Immature natural killer cell (primary cell): ENCODE measurements around the gene CARS1. TPM values are rescaled to one million over a fixed set of nuclear protein-coding genes. Genes with fewer than 3 reads are reported as not detected.

ENCODE experiments used
- DNase-seq, 3 donors: peaks; one replicate each; pipeline ENCODE4 v3.0.0; 2022; ENCODE audit warnings: mixed read lengths in 1 of 3
- H3K27ac Mint-ChIP-seq, 6 donors: one replicate each; pipeline ENCODE4 v1.8.0; 2020; ENCODE audit warnings: mixed read lengths in 6 of 6, mild to moderate bottlenecking in 5 of 6, inconsistent platforms in 4 of 6, moderate library complexity in 3 of 6
- H3K27me3 Mint-ChIP-seq, 3 donors: one replicate each; pipeline ENCODE4 v1.8.0; 2020 to 2021; ENCODE audit warnings: low read depth in 3 of 3, mild to moderate bottlenecking in 3 of 3, mixed read lengths in 3 of 3, moderate library complexity in 3 of 3, inconsistent platforms in 1 of 3
- H3K36me3 Mint-ChIP-seq, 3 donors: one replicate each; pipeline ENCODE4 v1.8.0; 2020; ENCODE audit warnings: mixed read lengths in 3 of 3, inconsistent platforms in 2 of 3, mild to moderate bottlenecking in 2 of 3
- H3K4me1 Mint-ChIP-seq, 2 donors: one replicate each; pipeline ENCODE4 v1.8.0; 2020; ENCODE audit warnings: inconsistent platforms in 2 of 2, mild to moderate bottlenecking in 2 of 2, mixed read lengths in 2 of 2, moderate library complexity in 1 of 2
- H3K4me3 Mint-ChIP-seq, 5 donors: one replicate each; pipeline ENCODE4 v1.8.0; 2020; ENCODE audit warnings: mild to moderate bottlenecking in 5 of 5, mixed read lengths in 5 of 5, inconsistent platforms in 3 of 5, moderate library complexity in 3 of 5
- H3K9me3 Mint-ChIP-seq, 6 donors: one replicate each; pipeline ENCODE4 v1.8.0; 2020; ENCODE audit warnings: mild to moderate bottlenecking in 6 of 6, mixed read lengths in 6 of 6, inconsistent platforms in 4 of 6, moderate library complexity in 3 of 6
- polyA plus RNA-seq, 3 donors: library from polyadenylated mRNA; unstranded; fragments of 300-500 nt; fragmentation: Illumina TruSeq; gene quantifications; one replicate each; pipeline ENCODE4 v1.2.3, GENCODE V29; 2021

CARS1 gene
- polyA plus RNA-seq, 3 donors from 2014 or later: 32.6 to 48.9 (median 44.2) TPM

DNA sequence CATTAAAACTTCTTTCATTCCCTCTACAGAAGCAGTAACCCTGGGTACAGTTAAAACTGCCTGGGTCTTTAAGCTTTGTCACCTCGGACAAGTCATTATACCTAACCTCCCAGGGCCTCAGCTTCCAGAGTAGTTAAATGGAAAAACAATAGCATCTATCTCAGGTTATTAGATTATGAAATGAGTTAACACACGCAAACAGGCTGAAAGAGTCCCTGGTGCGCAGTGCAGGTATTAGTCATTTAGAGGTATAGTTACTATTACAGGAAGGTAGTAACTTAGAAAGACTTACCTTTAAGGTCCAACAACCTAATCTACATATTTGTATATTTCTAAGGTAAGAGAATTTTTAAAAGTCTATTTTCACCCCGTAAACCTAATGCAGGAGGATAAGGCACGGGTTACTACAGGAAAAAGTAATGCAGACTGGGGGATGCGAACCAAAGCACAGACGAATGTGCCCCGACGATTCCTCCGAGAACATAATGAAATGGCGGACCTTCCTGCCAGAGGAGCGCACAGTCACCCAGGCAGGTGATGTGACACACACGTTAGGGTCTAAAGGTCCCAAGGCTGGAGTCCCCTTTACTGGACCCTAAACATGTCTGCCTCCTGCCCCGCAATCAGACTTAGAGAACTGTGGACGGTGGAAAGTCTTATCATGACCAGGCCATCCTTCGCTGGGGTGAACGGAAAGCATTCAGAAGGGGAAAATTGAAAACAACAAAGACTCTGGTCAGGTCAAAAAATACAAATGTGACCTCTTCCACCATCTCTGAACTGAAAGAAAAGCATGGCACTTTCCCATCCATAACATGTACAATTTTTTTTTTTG, 66.4 kb downstream of the CARS1 start:
- Mint-ChIP-seq H3K27ac (peak overlapping the region; percentile 83 to 98 (median 98)), H3K9me3 (no peaks in the 10 kb centered on the region), H3K4me3 (peak overlapping the region; percentile 94 to 100 (median 97)), H3K4me1 (peaks cover 53 to 58% of the 10 kb centered on the region in 2 donors), H3K27me3 (peaks cover 11 to 12% (median 12%) of the 10 kb centered on the region in 3 donors), H3K36me3 (no peaks in the 10 kb centered on the region)
- DNase-seq: peak in 1 of 3 donors; percentile 10

DNA sequence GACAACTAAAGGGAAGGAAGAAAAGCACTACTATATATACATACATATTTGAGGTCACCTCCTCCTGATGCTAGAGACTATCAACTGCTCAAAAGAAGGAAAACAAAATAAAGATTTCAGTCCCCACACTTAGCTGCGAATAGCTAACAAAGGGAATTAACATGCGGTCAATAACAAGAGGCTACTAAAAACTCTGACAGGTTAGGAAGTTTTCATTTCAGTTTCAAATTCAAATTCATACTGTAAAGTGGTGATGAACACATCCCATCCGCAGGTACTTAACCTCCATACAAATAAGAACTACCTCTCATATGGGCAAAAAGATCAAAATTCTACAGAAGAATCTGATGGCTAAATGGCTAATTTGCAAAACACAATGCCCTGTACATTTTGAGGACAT, 67.7 kb downstream of the CARS1 start:
- Mint-ChIP-seq H3K9me3 (no peaks in the 10 kb centered on the region), H3K4me3 (peak overlapping the region; percentile 94 to 100 (median 97)), H3K27ac (peak overlapping the region; percentile 83 to 98 (median 98)), H3K4me1 (peaks cover 63 to 64% of the 10 kb centered on the region in 2 donors), H3K27me3 (peaks cover 11 to 12% (median 12%) of the 10 kb centered on the region in 3 donors), H3K36me3 (peaks cover 0 to 2% (median 1%) of the 10 kb centered on the region in 3 donors)
- DNase-seq: peak; percentile 14 to 28 (median 23)

DNA sequence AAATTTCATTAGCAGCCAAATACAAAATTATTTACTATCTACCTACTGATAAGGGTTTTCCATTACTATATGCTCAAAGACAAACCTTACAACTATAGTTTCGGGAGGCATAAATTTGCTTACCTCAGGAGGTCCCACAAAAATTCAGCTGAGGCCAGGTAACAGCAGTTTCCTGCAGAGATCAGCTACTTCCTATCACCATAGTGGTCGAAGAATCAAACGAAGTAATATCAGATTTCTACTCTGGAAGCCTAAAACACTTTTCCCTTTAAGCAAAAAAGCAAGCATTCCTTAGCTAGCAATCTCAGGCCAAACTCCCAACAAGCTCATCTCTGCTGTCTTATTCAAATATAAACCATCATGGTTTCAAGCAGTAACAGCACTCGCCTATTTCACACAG, 68.2 kb downstream of the CARS1 start:
- peaks cover 67 to 69% of the 10 kb centered on the region in 2 donors for H3K4me1 Mint-ChIP-seq
- H3K4me3 Mint-ChIP-seq: peak overlapping the region; percentile 94 to 100 (median 97)
- no peaks in the 10 kb centered on the region for H3K9me3 Mint-ChIP-seq
- peak in 1 of 3 donors; percentile 2 for DNase-seq
- H3K27me3 Mint-ChIP-seq: peaks cover 11 to 12% (median 12%) of the 10 kb centered on the region in 3 donors
- peaks cover 0 to 4% (median 3%) of the 10 kb centered on the region in 3 donors for H3K36me3 Mint-ChIP-seq
- H3K27ac Mint-ChIP-seq: peak overlapping the region; percentile 83 to 98 (median 98)

DNA sequence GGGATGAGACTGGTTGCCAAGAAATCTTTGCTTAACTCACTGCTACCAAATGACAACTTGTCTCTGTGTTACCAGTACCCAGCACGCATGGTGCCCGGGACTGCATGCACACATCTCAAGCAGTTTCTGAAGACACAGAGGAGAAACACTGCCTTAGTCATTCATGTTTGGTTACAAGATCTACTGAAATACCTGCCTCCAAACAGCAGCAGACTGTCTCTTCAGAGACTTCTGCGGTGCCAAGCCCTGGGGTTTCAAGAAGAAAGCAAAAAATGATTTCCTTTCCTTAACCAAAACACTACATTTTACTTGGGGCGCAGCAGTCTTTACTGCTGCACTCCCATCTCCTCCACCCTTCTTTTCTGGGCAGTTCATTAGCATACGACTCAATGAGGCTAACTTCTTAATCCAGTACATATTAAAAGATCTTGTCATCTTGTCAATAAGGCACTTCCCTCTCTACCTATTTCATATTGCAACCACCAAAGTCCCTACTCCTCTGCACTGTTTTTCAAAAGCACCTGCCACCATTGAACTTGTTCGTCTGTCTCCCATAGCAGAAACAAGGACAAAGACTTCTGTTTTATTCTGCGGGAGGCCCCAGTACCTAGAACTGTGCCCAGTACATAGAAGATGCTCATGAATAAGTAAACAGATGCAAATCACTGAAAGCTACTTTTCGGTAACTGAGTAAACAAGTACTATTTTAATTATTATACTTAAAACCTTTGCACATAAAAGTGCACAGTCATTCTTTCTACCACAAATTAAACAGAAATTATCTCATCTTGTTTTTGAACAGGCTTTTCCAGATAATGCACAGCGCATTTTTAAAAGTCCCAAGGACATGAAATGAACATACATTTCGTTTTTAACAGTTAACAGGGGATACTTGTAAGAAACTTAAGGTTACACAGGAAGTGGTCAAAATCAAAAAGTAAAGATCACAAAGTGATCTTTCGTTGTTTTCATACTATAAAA, 69.1 kb downstream of the CARS1 start:
- peaks cover 73 to 78% of the 10 kb centered on the region in 2 donors for H3K4me1 Mint-ChIP-seq
- DNase-seq: peak in 1 of 3 donors; percentile 14
- H3K36me3 Mint-ChIP-seq: peaks cover 0 to 4% (median 3%) of the 10 kb centered on the region in 3 donors
- H3K4me3 Mint-ChIP-seq: peak overlapping the region; percentile 94 to 100 (median 97)
- peak overlapping the region; percentile 83 to 98 (median 98) for H3K27ac Mint-ChIP-seq
- no peaks in the 10 kb centered on the region for H3K9me3 Mint-ChIP-seq
- peaks cover 9 to 12% (median 11%) of the 10 kb centered on the region in 3 donors for H3K27me3 Mint-ChIP-seq

DNA sequence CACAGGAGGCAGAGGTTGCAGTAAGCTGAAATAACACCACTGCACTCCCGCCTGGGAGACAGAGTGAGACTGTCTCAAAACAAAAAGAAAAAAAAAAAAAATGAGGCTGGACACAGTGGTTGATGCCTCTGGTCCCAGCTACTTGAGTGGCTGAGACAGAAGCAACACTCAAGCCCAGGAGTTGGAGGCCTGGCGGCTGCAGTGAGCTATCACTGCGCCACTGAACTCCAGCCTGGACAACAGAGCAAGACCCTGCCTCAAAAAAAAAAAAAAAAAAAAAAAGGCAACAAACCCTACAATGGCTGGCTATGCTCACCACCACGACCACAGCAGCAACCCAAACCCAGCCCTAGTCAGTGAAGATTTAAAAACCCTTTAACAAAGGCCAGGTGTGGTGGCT, 73.3 kb downstream of the CARS1 start:
- Mint-ChIP-seq H3K27ac (peak overlapping the region in 4 of 6 donors; percentile 53 to 85 (median 72)), H3K4me3 (no peak overlapping the region), H3K4me1 (peaks cover 66 to 78% of the 10 kb centered on the region in 2 donors), H3K27me3 (no peaks in the 10 kb centered on the region), H3K9me3 (no peaks in the 10 kb centered on the region), H3K36me3 (peaks cover under 1 to 4% (median 3%) of the 10 kb centered on the region in 3 donors)
- no peak for DNase-seq

DNA sequence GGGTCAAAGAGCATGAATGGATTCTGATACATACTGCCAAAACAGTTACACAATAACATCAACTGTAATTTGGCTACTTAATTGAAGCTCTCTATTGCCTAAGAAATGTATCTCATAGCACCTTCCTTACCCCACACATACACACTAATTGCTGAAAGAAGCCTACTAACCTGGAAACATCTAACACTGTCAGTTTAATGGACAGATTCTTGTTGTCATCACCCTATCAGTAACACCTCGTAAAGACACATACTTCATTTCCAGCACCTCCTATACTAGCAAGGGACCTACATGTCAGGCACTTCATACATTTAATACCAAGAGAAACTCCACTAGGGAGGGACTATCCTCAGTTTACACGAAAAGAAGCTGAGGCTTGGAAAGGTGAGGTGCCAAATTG, 75.0 kb downstream of the CARS1 start:
- H3K9me3 Mint-ChIP-seq: no peaks in the 10 kb centered on the region
- H3K27ac Mint-ChIP-seq: peak overlapping the region; percentile 6 to 79 (median 30)
- peaks cover 4 to 12% (median 9%) of the 10 kb centered on the region in 3 donors for H3K36me3 Mint-ChIP-seq
- H3K27me3 Mint-ChIP-seq: peaks cover 0 to 2% (median 0%) of the 10 kb centered on the region in 3 donors
- H3K4me1 Mint-ChIP-seq: peaks cover 54 to 72% of the 10 kb centered on the region in 2 donors
- no peak for DNase-seq
- H3K4me3 Mint-ChIP-seq: peak overlapping the region in 2 of 5 donors; percentile 9 to 33

DNA sequence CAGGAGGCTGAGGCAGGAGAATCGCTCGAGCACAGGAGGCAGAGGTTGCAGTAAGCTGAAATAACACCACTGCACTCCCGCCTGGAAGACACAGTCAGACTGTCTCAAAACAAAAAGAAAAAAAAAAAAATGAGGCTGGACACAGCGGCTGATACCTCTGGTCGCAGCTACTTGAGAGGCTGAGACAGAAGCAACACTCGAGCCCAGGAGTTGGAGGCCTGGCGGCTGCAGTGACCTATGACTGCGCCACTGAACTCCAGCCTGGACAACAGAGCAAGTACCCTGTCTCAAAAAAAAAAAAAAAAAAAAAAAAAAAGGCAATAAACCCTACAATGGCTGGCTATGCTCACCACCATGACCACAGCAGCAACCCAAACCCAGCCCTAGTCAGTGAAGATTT, 76.1 kb downstream of the CARS1 start:
- Mint-ChIP-seq H3K9me3 (no peaks in the 10 kb centered on the region), H3K4me1 (peaks cover 53 to 75% of the 10 kb centered on the region in 2 donors), H3K4me3 (no peak overlapping the region), H3K27me3 (peaks cover 0 to 2% (median 0%) of the 10 kb centered on the region in 3 donors), H3K36me3 (peaks cover 4 to 21% (median 9%) of the 10 kb centered on the region in 3 donors), H3K27ac (peak overlapping the region in 1 of 6 donors; percentile 25)
- no peak for DNase-seq

DNA sequence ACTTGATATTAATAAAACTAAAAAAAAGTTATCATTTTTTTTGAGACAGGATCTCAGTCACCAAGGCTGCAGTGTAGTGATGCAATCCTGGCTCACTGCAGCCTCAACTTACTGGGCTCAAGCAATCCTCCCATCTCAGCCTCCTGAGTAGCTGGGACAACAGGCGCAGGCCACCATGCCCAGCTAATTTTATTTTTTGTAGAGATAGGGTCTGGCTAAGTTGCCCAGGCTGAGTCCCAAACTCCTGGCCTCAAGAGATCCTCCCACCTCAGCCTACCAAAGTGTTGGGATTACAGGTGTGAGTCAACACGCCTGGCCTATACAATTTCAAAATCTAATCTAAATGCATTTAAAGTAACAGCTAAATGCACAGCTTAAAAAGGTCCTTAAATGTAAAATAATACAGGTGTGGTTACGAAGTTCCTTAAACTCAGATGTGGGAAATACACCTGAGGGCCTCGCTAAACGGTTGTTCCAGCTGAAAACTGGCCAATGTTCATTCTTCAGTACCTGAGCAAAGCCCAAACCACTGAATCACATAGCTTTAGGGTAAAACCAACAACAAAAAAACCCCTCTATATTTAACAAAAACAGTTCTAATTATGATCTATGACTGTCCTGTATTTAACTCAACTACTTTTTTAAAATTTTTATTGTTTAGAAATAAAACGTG, 76.9 kb downstream of the CARS1 start:
- DNase-seq: no peak
- H3K4me3 Mint-ChIP-seq: no peak overlapping the region
- no peaks in the 10 kb centered on the region for H3K9me3 Mint-ChIP-seq
- H3K4me1 Mint-ChIP-seq: peaks cover 51 to 76% of the 10 kb centered on the region in 2 donors
- H3K27ac Mint-ChIP-seq: no peak overlapping the region
- H3K36me3 Mint-ChIP-seq: peaks cover 4 to 25% (median 9%) of the 10 kb centered on the region in 3 donors
- peaks cover 0 to 2% (median 0%) of the 10 kb centered on the region in 3 donors for H3K27me3 Mint-ChIP-seq

DNA sequence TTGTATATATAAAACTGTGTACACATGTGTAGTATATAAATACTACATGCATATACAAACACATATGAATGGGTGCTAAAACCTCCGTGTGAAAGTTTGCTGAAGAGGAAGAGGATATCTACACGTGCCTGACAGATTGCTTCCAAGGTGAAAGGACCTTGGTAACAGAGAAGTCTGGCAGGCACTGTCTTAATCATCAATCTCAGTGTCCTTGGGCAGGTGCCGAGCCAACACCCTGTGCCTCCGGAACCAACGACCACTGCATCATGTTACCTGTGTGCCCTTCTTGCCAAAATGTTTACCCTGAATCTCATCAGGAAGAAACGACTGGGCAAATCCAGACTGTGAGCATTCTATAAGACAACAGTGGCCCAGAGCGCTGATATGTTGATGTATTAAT, 80.1 kb downstream of the CARS1 start:
- Mint-ChIP-seq H3K36me3 (peaks cover 7 to 32% (median 9%) of the 10 kb centered on the region in 3 donors), H3K4me3 (no peak overlapping the region), H3K9me3 (no peaks in the 10 kb centered on the region), H3K4me1 (peaks cover 30 to 58% of the 10 kb centered on the region in 2 donors), H3K27ac (peak overlapping the region in 2 of 6 donors; percentile 16 to 77), H3K27me3 (peaks cover 0 to 2% (median 0%) of the 10 kb centered on the region in 3 donors)
- no peak for DNase-seq

DNA sequence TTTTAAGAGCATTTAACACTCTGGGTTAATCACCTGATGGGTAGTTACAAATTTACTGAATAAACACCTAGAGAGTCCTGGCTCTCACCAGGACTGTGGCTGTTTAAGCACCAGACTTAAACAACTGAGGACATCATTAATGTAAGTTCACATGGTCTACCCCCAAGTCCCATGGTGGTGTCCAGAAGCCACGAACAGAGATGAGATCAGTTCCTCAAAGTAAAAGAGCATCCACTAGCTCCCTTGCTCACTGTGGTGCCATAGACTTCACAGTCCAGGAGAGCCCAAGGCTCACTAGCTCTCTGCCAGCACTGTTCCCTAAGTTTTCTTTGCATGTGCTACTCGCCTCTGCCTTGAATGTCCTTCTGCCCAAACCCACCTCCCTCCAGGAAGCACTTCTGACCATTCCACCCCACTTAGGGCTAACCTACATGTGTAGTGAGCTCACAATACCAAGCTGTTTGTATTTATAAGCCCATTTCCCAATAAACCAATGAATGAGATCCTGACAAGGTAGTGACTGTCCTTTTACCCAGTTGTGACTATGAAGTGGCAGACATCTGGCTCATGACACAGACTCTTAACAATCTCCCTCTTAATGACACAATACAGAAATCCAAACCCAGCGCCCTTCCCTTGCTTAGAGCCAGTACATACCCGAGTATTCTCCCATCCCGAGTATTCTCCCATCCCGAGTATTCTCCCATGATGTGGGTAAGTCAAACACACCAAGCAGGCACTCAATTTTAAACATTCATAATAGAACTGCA, 80.7 kb downstream of the CARS1 start:
- Mint-ChIP-seq H3K27ac (peak overlapping the region in 4 of 6 donors; percentile 1 to 77 (median 20)), H3K4me3 (no peak overlapping the region), H3K9me3 (no peaks in the 10 kb centered on the region), H3K27me3 (peaks cover 0 to 2% (median 0%) of the 10 kb centered on the region in 3 donors), H3K36me3 (peaks cover 10 to 35% (median 12%) of the 10 kb centered on the region in 3 donors), H3K4me1 (peaks cover 23 to 52% of the 10 kb centered on the region in 2 donors)
- DNase-seq: no peak

DNA sequence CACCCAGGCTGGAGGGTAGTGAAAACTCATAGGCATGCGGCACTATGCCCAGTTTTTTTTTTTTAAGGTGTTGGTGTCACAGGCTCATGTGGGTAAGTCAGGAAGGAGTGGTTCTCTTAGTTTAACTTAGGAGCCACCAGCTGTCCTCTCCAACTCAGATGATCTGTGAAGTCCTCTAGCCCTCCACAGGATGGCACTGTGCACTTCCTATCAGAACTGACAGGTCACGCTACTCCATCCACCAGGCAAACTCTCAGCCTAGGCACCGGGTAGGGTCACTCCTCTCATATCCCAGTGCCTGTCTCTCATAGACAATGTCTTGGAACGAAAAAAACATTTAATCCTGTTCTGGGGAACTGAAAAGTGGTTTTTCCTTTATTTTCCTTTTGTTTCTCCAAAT, 81.6 kb downstream of the CARS1 start:
- peaks cover 18 to 43% (median 18%) of the 10 kb centered on the region in 3 donors for H3K36me3 Mint-ChIP-seq
- H3K4me3 Mint-ChIP-seq: no peak overlapping the region
- peak overlapping the region in 2 of 6 donors; percentile 36 to 49 for H3K27ac Mint-ChIP-seq
- H3K27me3 Mint-ChIP-seq: peaks cover 0 to 2% (median 0%) of the 10 kb centered on the region in 3 donors
- DNase-seq: peak; percentile 24 to 48 (median 42)
- no peaks in the 10 kb centered on the region for H3K9me3 Mint-ChIP-seq
- H3K4me1 Mint-ChIP-seq: peaks cover 18 to 55% of the 10 kb centered on the region in 2 donors

DNA sequence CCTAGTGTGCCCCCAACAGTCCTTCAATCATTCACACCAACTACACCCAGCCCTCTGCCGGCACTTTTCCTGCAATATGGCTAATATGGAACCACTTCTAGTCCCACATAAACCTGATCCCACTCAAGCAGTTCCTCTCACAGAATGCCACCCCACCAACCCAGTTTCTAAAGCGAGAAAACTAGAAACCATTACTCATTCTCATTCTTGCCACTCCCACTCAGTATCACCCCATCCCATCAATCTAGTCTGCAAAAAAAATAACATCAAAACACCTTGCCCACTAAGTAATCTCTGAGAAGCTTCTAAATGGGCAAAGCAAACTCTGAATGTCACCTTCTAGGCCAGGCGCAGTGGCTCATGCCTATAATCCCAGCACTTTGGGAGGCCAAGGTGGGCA, 83.0 kb downstream of the CARS1 start:
- H3K4me1 Mint-ChIP-seq: peaks cover 16 to 49% of the 10 kb centered on the region in 2 donors
- H3K27ac Mint-ChIP-seq: peak overlapping the region in 2 of 6 donors; percentile 15 to 26
- H3K36me3 Mint-ChIP-seq: peaks cover 22 to 50% (median 26%) of the 10 kb centered on the region in 3 donors
- H3K9me3 Mint-ChIP-seq: no peaks in the 10 kb centered on the region
- DNase-seq: no peak
- H3K27me3 Mint-ChIP-seq: peaks cover 0 to 4% (median 2%) of the 10 kb centered on the region in 3 donors
- no peak overlapping the region for H3K4me3 Mint-ChIP-seq
